ENCODE results near the gene USP2. TPM values are rescaled to one million over a fixed set of nuclear protein-coding genes. Genes with fewer than 3 reads are reported as not detected.

Gene USP2
- total RNA-seq, 3 donors from 2014 or later: 16.9 to 84.3 (median 26.7) TPM

GRCh38 chr11:119338965-119339588, 42.4 kb downstream of the USP2 start:
- no peak for TF ChIP-seq CTCF (IDR thresholded peaks at IDR 0.05)

GRCh38 chr11:119338318-119338890, 43.1 kb downstream of the USP2 start:
- DNase-seq: peak in 2 of 3 donors; percentile 74 to 84
- H3K4me3 ChIP-seq: no peak overlapping the region
- H3K9me3 ChIP-seq: no peaks in the 10 kb centered on the region
- ATAC-seq: peak; percentile 43
- no peaks in the 10 kb centered on the region for H3K36me3 ChIP-seq (ENCODE audit: low read depth)
- intact Hi-C loops (cut with DNase I, micrococcal nuclease): no loop called here
- TF ChIP-seq CTCF (IDR thresholded peaks at IDR 0.05): peak; percentile 56
- peaks cover 31% of the 10 kb centered on the region for H3K4me1 ChIP-seq (ENCODE audit: low read depth)

More at GRCh38 chr11:119338965-119339588, 42.4 kb downstream of the USP2 start:
- Histone ChIP-seq H3K4me1 (ENCODE audit: low read depth) (peaks cover 31% of the 10 kb centered on the region), H3K9me3 (no peaks in the 10 kb centered on the region), H3K4me3 (no peak overlapping the region), H3K36me3 (ENCODE audit: low read depth) (no peaks in the 10 kb centered on the region)
- ATAC-seq (no peak), DNase-seq (no peak)
- intact Hi-C loops (cut with DNase I, micrococcal nuclease): no loop called here

- ATAC-seq: no peak
- Histone ChIP-seq H3K4me1 (ENCODE audit: low read depth) (peaks cover 31% of the 10 kb centered on the region), H3K36me3 (ENCODE audit: low read depth) (no peaks in the 10 kb centered on the region), H3K4me3 (no peak overlapping the region), H3K9me3 (no peaks in the 10 kb centered on the region)
- intact Hi-C loops (cut with DNase I, micrococcal nuclease): no loop called here
- DNase-seq: peak in 2 of 3 donors; percentile 47 to 52
- no peak for TF ChIP-seq CTCF (IDR thresholded peaks at IDR 0.05)
Observed at GRCh38 chr11:119337581-119338317, 43.7 kb downstream of the USP2 start.

- no peak for TF ChIP-seq CTCF (IDR thresholded peaks at IDR 0.05)
- H3K36me3 ChIP-seq (ENCODE audit: low read depth): no peaks in the 10 kb centered on the region
- H3K4me3 ChIP-seq: no peak overlapping the region
- DNase-seq: no peak
- no peak for ATAC-seq
- intact Hi-C loops (cut with DNase I, micrococcal nuclease): no loop called here
- H3K9me3 ChIP-seq: no peaks in the 10 kb centered on the region
- peaks cover 31% of the 10 kb centered on the region for H3K4me1 ChIP-seq (ENCODE audit: low read depth)
Observed at GRCh38 chr11:119336744-119337469, 44.6 kb downstream of the USP2 start.

GRCh38 chr11:119335655-119336543, 45.6 kb downstream of the USP2 start:
- no peak overlapping the region for H3K4me3 ChIP-seq

More at GRCh38 chr11:119335655-119336543, 45.6 kb downstream of the USP2 start:
- no peak for ATAC-seq
- H3K36me3 ChIP-seq (ENCODE audit: low read depth): no peaks in the 10 kb centered on the region
- H3K9me3 ChIP-seq: no peaks in the 10 kb centered on the region
- H3K4me1 ChIP-seq (ENCODE audit: low read depth): peaks cover 23% of the 10 kb centered on the region
- no peak for TF ChIP-seq CTCF (IDR thresholded peaks at IDR 0.05)
- DNase-seq: peak in 1 of 3 donors; percentile 52
- intact Hi-C loops (cut with DNase I, micrococcal nuclease): no loop called here

Data from mucosa of descending colon (tissue), 3 donors.